CD8-positive, alpha-beta memory T cell (primary cell): ENCODE data around the gene BBS5. TPM values are rescaled to one million over a fixed set of nuclear protein-coding genes. Genes with fewer than 3 reads are reported as not detected.
"Not testable (repeated sequence)": the region's sequence is repeated elsewhere in the genome, so short reads cannot be mapped to it uniquely, and the experiment has no call there.

Experiments used
- CTCF ChIA-PET: fragments of 350-600 bp; sonication (Branson Sonifier 250); formaldehyde crosslinking; loops from one replicate; lab custom pipeline; 2021; ENCODE audit warnings: antibody characterized with exemption; lab: Charles Lee
- POLR2A ChIA-PET: fragments of 350-600 bp; sonication (Branson Sonifier 250); formaldehyde crosslinking; loops from one replicate; lab custom pipeline; 2021; ENCODE audit warnings: antibody characterized with exemption; lab: Charles Lee
- DNase-seq, 5 donors: peaks; one replicate each; pipeline versions ENCODE4 v3.0.0 to v3.0.0-alpha.2; 2020 to 2022; ENCODE audit warnings: mixed read lengths in 1 of 5
- H3K27ac ChIP-seq: one replicate; pipeline ENCODE4 v1.7.0; 2013; ENCODE audit warnings: low read depth, mild to moderate bottlenecking, low read length, moderate library complexity
- H3K27me3 ChIP-seq: 2 replicates; pipeline ENCODE4 v1.7.0; 2013; ENCODE audit warnings: low read length, mild to moderate bottlenecking; ENCODE audit not compliant: insufficient read depth, poor library complexity, severe bottlenecking
- H3K36me3 ChIP-seq: 2 replicates; pipeline ENCODE4 v1.7.0; 2013; ENCODE audit warnings: mild to moderate bottlenecking, low read length, moderate library complexity; ENCODE audit not compliant: insufficient read depth
- H3K4me1 ChIP-seq: 2 replicates; pipeline ENCODE4 v1.7.0; 2013; ENCODE audit warnings: mild to moderate bottlenecking, low read length, moderate library complexity; ENCODE audit not compliant: insufficient read depth
- H3K4me3 ChIP-seq: 2 replicates; pipeline ENCODE4 v1.7.0; 2013; ENCODE audit warnings: mild to moderate bottlenecking, low read length
- H3K9me3 ChIP-seq: 2 replicates; pipeline ENCODE4 v1.7.0; 2013; ENCODE audit warnings: mild to moderate bottlenecking, low read length
- H3K27ac Mint-ChIP-seq, 8 donors: one replicate each; pipeline ENCODE4 v1.8.0; 2020 to 2021; ENCODE audit warnings: mixed read lengths in 8 of 8, mild to moderate bottlenecking in 6 of 8, inconsistent platforms in 3 of 8, moderate library complexity in 3 of 8
- H3K27me3 Mint-ChIP-seq, 2 donors: one replicate each; pipeline ENCODE4 v1.8.0; 2020 to 2021; ENCODE audit warnings: mixed read lengths in 2 of 2, mild to moderate bottlenecking in 1 of 2, moderate library complexity in 1 of 2
- H3K36me3 Mint-ChIP-seq, 3 donors: one replicate each; pipeline ENCODE4 v1.8.0; 2020 to 2021; ENCODE audit warnings: mixed read lengths in 3 of 3, inconsistent platforms in 1 of 3, mild to moderate bottlenecking in 1 of 3
- H3K4me1 Mint-ChIP-seq, 3 donors: one replicate each; pipeline ENCODE4 v1.8.0; 2020 to 2021; ENCODE audit warnings: mixed read lengths in 3 of 3, inconsistent platforms in 1 of 3, mild to moderate bottlenecking in 1 of 3
- H3K4me3 Mint-ChIP-seq, 7 donors: one replicate each; pipeline ENCODE4 v1.8.0; 2020 to 2021; ENCODE audit warnings: mixed read lengths in 7 of 7, mild to moderate bottlenecking in 6 of 7, moderate library complexity in 4 of 7, inconsistent platforms in 2 of 7
- H3K9me3 Mint-ChIP-seq, 5 donors: one replicate each; pipeline ENCODE4 v1.8.0; 2020 to 2022; ENCODE audit warnings: mixed read lengths in 5 of 5, mild to moderate bottlenecking in 3 of 5, moderate library complexity in 2 of 5, inconsistent platforms in 1 of 5
- polyA plus RNA-seq: library from polyadenylated mRNA; unstranded; fragments of 300-500 nt; fragmentation: Illumina TruSeq; gene quantifications from one replicate; pipeline ENCODE4 v1.2.3, GENCODE V29; 2021
- total RNA-seq, 2 experiments: library from RNA; stranded (reverse); gene quantifications; one replicate each; pipeline ENCODE4 v1.2.3, GENCODE V29; 2021

BBS5 gene
- total RNA-seq: 1 to 10 TPM; 3.8 to 4.8 TPM
- 0.94 TPM for polyA plus RNA-seq

- H3K36me3 Mint-ChIP-seq: peaks cover 0 to 19% (median 0%) of the 10 kb centered on the region in 3 donors
- no peaks in the 10 kb centered on the region for H3K27me3 ChIP-seq
- H3K27ac Mint-ChIP-seq: peak within 1 kb of the TSS in 7 of 8 donors; percentile 27 to 87 (median 80)
- no peaks in the 10 kb centered on the region for H3K9me3 Mint-ChIP-seq
- peaks cover 12 to 27% (median 24%) of the 10 kb centered on the region in 3 donors for H3K4me1 Mint-ChIP-seq
- CTCF ChIA-PET: interaction anchor here (0.7 to 2.2 kb wide), 6 partner anchors 10 to 105 kb away, joined by 3 to 12 read pairs (median 4); partner anchors contain the start of genes FASTKD1 and PPIG
- POLR2A ChIA-PET: interaction anchor here (0.5 to 1.6 kb wide), 4 partner anchors 10 to 116 kb away, joined by 3 to 6 read pairs (median 4); no protein-coding TSS in a partner anchor
- H3K27me3 Mint-ChIP-seq: no peaks in the 10 kb centered on the region
- DNase-seq: peak; percentile 34 to 79 (median 61)
- H3K4me3 ChIP-seq: peak within 1 kb of the TSS; percentile 75
- H3K36me3 ChIP-seq: no peaks in the 10 kb centered on the region
- H3K4me1 ChIP-seq: no peaks in the 10 kb centered on the region
- peak within 1 kb of the TSS; percentile 81 to 95 (median 93) for H3K4me3 Mint-ChIP-seq
- no peaks in the 10 kb centered on the region for H3K9me3 ChIP-seq
- H3K27ac ChIP-seq: peak within 1 kb of the TSS; percentile 43
Observed at GRCh38 chr2:169479257-169480078, at the start of gene BBS5. Gene BBS5 (plus strand): TSS chr2:169479494. CDS start chr2:169479554, 60 bp downstream.

GRCh38 chr2:169431772-169432171 lies 47.5 kb upstream of the BBS5 start:
- H3K9me3 ChIP-seq, CTCF ChIA-PET, H3K4me3 Mint-ChIP-seq: not testable (repeated sequence)

GRCh38 chr2:169434236-169434635 lies 45.1 kb upstream of the BBS5 start:
- DNase-seq, H3K36me3 Mint-ChIP-seq, H3K4me1 Mint-ChIP-seq, H3K4me3 ChIP-seq, H3K27ac Mint-ChIP-seq, H3K4me3 Mint-ChIP-seq, H3K36me3 ChIP-seq, H3K9me3 ChIP-seq, H3K4me1 ChIP-seq, H3K27ac ChIP-seq, CTCF ChIA-PET, H3K27me3 ChIP-seq, POLR2A ChIA-PET: not testable (repeated sequence)
- Mint-ChIP-seq H3K27me3 (peaks cover 20 to 44% of the 10 kb centered on the region in 2 donors), H3K9me3 (peaks cover 0 to 14% (median 4%) of the 10 kb centered on the region in 5 donors)

More at GRCh38 chr2:169431772-169432171, 47.5 kb upstream of the BBS5 start:
- H3K36me3 Mint-ChIP-seq, H3K27ac ChIP-seq, H3K4me3 ChIP-seq, H3K27ac Mint-ChIP-seq, POLR2A ChIA-PET, H3K4me1 ChIP-seq, H3K27me3 ChIP-seq, H3K36me3 ChIP-seq, DNase-seq, H3K4me1 Mint-ChIP-seq: not testable (repeated sequence)
- peaks cover 0 to 17% (median 7%) of the 10 kb centered on the region in 5 donors for H3K9me3 Mint-ChIP-seq
- peaks cover 20 to 40% of the 10 kb centered on the region in 2 donors for H3K27me3 Mint-ChIP-seq

- no peaks in the 10 kb centered on the region for H3K36me3 Mint-ChIP-seq
- H3K27me3 Mint-ChIP-seq: peaks cover 20 to 63% of the 10 kb centered on the region in 2 donors
- Histone ChIP-seq H3K36me3 (no peaks in the 10 kb centered on the region), H3K9me3 (no peaks in the 10 kb centered on the region), H3K4me1 (no peaks in the 10 kb centered on the region), H3K4me3 (no peak overlapping the region), H3K27ac (no peak overlapping the region), H3K27me3 (no peaks in the 10 kb centered on the region)
- H3K4me3 Mint-ChIP-seq: no peak overlapping the region
- no peak overlapping the region for H3K27ac Mint-ChIP-seq
- ChIA-PET POLR2A (no interaction called here), CTCF (no interaction called here)
- no peaks in the 10 kb centered on the region for H3K9me3 Mint-ChIP-seq
- H3K4me1 Mint-ChIP-seq: peaks cover 0 to 3% (median 0%) of the 10 kb centered on the region in 3 donors
- no peak for DNase-seq
Observed at GRCh38 chr2:169438466-169439072, 40.7 kb upstream of the BBS5 start.

- CTCF ChIA-PET: no interaction called here
- no peak overlapping the region for H3K4me3 ChIP-seq
Observed at GRCh38 chr2:169439900-169440299, 39.4 kb upstream of the BBS5 start.

GRCh38 chr2:169446452-169446851 lies 32.8 kb upstream of the BBS5 start:
- Mint-ChIP-seq H3K27ac (no peak overlapping the region), H3K36me3 (no peaks in the 10 kb centered on the region), H3K4me3 (no peak overlapping the region), H3K27me3 (peaks cover 15 to 48% of the 10 kb centered on the region in 2 donors), H3K4me1 (no peaks in the 10 kb centered on the region), H3K9me3 (peaks cover 0 to 2% (median 0%) of the 10 kb centered on the region in 5 donors)
- H3K4me3 ChIP-seq: no peak overlapping the region
- H3K27me3 ChIP-seq: no peaks in the 10 kb centered on the region
- ChIA-PET CTCF (no interaction called here), POLR2A (no interaction called here)
- H3K9me3 ChIP-seq: no peaks in the 10 kb centered on the region
- H3K36me3 ChIP-seq: no peaks in the 10 kb centered on the region
- DNase-seq: no peak
- no peak overlapping the region for H3K27ac ChIP-seq
- no peaks in the 10 kb centered on the region for H3K4me1 ChIP-seq

More at GRCh38 chr2:169439900-169440299, 39.4 kb upstream of the BBS5 start:
- Histone ChIP-seq H3K36me3 (no peaks in the 10 kb centered on the region), H3K27me3 (no peaks in the 10 kb centered on the region), H3K27ac (no peak overlapping the region), H3K9me3 (no peaks in the 10 kb centered on the region), H3K4me1 (no peaks in the 10 kb centered on the region)
- no peak for DNase-seq
- Mint-ChIP-seq H3K4me3 (no peak overlapping the region), H3K36me3 (no peaks in the 10 kb centered on the region), H3K9me3 (no peaks in the 10 kb centered on the region), H3K27me3 (peaks cover 14 to 57% of the 10 kb centered on the region in 2 donors), H3K4me1 (peaks cover 0 to 3% (median 0%) of the 10 kb centered on the region in 3 donors), H3K27ac (no peak overlapping the region)
- POLR2A ChIA-PET: no interaction called here

- Histone ChIP-seq H3K9me3 (no peaks in the 10 kb centered on the region), H3K27ac (no peak overlapping the region), H3K27me3 (no peaks in the 10 kb centered on the region), H3K36me3 (no peaks in the 10 kb centered on the region), H3K4me1 (no peaks in the 10 kb centered on the region), H3K4me3 (no peak overlapping the region)
- Mint-ChIP-seq H3K4me1 (no peaks in the 10 kb centered on the region), H3K27me3 (peaks cover 8 to 33% of the 10 kb centered on the region in 2 donors), H3K9me3 (peaks cover 0 to 2% (median 0%) of the 10 kb centered on the region in 5 donors), H3K36me3 (no peaks in the 10 kb centered on the region), H3K4me3 (no peak overlapping the region), H3K27ac (no peak overlapping the region)
- ChIA-PET POLR2A (no interaction called here), CTCF (no interaction called here)
- DNase-seq: no peak
Observed at GRCh38 chr2:169448316-169448715, 31.0 kb upstream of the BBS5 start.

GRCh38 chr2:169448865-169449264 lies 30.4 kb upstream of the BBS5 start:
- no peak overlapping the region for H3K27ac Mint-ChIP-seq
- H3K9me3 ChIP-seq: no peaks in the 10 kb centered on the region
- ChIA-PET POLR2A (no interaction called here), CTCF (no interaction called here)
- no peaks in the 10 kb centered on the region for H3K36me3 ChIP-seq
- H3K27ac ChIP-seq: no peak overlapping the region
- no peaks in the 10 kb centered on the region for H3K36me3 Mint-ChIP-seq
- no peak overlapping the region for H3K4me3 ChIP-seq
- DNase-seq: no peak
- H3K27me3 Mint-ChIP-seq: peaks cover 6 to 34% of the 10 kb centered on the region in 2 donors
- H3K4me1 Mint-ChIP-seq: no peaks in the 10 kb centered on the region
- H3K4me1 ChIP-seq: no peaks in the 10 kb centered on the region
- H3K4me3 Mint-ChIP-seq: no peak overlapping the region
- H3K9me3 Mint-ChIP-seq: peaks cover 0 to 2% (median 0%) of the 10 kb centered on the region in 5 donors
- H3K27me3 ChIP-seq: no peaks in the 10 kb centered on the region
